SK-N-SH (cell line): ENCODE results near the gene PDXP.

Source experiments
- CTCF ChIP-seq: fragments of 200-600 bp; sonication (generic); IDR thresholded peaks from 2 replicates; pipeline ENCODE4 v1.6.1; 2017; ENCODE audit warnings: antibody characterized with exemption, mild to moderate bottlenecking, moderate library complexity
- EP300 ChIP-seq, 2 experiments: IDR thresholded peaks; 2 replicates each; pipeline versions ENCODE4 v1.4.0 to v1.6.1; 2012; ENCODE audit warnings: borderline replicate concordance in 1 of 2, low read depth in 1 of 2, low read length in 1 of 2
- GABPA ChIP-seq: IDR thresholded peaks from 2 replicates; pipeline ENCODE4 v1.4.0; 2012; ENCODE audit warnings: low read depth, mild to moderate bottlenecking
- NFIC ChIP-seq: IDR thresholded peaks from 2 replicates; pipeline ENCODE4 v1.4.0; 2012; ENCODE audit warnings: borderline replicate concordance

GRCh38 chr22:37633089-37633624 is 25.4 kb upstream of the PDXP start:
- TF ChIP-seq CTCF, result no peak
- no peak for TF ChIP-seq EP300 (IDR thresholded peaks at IDR 0.05; ENCODE audit: borderline replicate concordance in 1 of 2, low read depth in 1 of 2, low read length in 1 of 2)
- TF ChIP-seq GABPA, result no peak
- no peak for TF ChIP-seq NFIC
